HTR-8/SVneo (cell line): Measurements from ENCODE around the gene PCDHGA11.
"Not testable (repeated sequence)": the region's sequence is repeated elsewhere in the genome, so short reads cannot be mapped to it uniquely, and the experiment has no call there.

ENCODE experiments used
- DNase-seq: peaks from one replicate; pipeline ENCODE4 v3.0.0; 2011; ENCODE audit warnings: low spot score, mixed read lengths; ENCODE audit not compliant: insufficient read length
- FAIRE-seq: peaks from 2 replicates; lab custom pipeline; 2011; peaks lifted over from hg19 to GRCh38; lab: Jason Lieb, UNC

The PCDHGA11 gene

DNA sequence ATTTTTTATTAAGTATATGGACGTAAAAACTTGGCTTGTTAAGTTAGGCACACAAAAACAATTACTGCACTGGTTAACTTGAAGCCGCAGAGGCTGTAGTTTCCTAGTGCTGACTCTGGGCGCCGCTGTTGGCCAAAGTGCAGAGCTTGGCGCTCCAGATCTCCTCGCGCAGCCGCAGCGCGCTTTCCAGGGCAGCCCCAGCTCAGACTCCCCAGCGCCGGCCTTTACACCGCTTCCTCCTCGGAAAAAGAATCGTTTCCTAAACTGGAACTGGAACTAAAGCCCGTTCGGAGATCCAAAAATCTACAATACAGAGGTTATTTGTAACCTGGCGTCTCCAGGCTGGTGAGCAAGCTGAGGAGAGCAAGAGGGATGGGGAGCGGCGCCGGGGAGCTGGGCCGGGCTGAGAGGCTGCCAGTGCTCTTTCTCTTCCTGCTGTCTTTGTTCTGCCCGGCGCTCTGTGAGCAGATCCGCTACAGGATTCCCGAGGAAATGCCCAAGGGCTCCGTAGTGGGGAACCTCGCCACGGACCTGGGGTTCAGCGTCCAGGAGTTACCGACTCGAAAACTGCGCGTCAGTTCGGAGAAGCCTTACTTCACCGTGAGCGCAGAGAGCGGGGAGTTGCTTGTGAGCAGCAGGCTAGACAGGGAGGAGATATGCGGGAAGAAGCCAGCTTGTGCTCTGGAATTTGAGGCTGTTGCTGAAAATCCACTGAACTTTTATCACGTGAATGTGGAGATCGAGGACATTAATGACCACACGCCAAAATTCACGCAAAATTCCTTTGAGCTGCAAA is 22.9 kb upstream of the PCDHGA11 start, which contains the start of gene PCDHGB5:
PCDHGB5 (plus strand) TSS at position 192 of the 796 bp plus-strand sequence; CDS start at position 373, 181 bp downstream.
- FAIRE-seq: peak; percentile 76

DNA sequence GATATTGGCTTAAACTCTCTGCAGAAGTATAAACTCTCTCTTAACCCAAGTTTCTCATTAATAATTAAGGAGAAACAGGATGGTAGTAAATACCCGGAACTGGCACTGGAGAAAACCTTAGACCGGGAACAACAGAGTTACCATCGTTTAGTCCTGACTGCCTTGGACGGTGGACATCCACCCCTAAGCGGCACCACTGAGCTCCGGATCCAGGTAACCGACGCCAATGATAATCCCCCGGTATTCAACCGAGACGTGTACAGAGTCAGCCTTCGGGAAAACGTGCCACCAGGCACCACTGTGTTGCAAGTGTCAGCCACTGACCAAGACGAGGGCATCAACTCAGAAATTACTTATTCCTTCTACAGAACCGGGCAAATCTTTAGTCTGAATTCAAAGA is 22.2 kb upstream of the PCDHGA11 start:
- no peak for DNase-seq
- FAIRE-seq: no peak

More for the DNA sequence above, 22.9 kb upstream of the PCDHGA11 start, which contains the start of gene PCDHGB5:
- not testable (repeated sequence) for DNase-seq

DNA sequence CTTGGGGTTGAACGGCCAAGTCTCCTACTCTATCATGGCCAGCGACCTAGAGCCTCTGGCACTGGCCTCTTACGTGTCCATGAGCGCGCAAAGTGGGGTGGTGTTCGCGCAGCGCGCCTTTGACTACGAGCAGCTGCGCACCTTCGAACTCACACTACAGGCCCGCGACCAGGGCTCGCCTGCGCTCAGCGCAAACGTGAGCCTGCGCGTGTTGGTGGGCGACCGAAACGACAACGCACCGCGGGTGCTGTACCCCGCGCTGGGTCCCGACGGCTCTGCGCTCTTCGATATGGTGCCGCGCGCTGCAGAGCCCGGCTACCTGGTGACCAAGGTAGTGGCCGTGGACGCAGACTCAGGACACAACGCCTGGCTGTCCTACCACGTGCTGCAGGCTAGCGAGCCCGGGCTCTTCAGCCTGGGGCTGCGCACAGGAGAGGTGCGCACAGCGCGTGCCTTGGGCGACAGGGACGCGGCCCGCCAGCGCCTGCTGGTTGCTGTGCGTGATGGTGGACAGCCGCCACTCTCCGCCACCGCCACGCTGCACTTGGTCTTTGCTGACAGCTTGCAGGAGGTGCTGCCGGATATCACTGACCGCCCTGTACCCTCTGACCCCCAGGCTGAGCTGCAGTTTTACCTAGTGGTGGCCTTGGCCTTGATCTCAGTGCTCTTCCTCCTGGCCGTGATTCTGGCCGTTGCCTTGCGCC is 21.1 kb upstream of the PCDHGA11 start:
- no peak for FAIRE-seq

DNA sequence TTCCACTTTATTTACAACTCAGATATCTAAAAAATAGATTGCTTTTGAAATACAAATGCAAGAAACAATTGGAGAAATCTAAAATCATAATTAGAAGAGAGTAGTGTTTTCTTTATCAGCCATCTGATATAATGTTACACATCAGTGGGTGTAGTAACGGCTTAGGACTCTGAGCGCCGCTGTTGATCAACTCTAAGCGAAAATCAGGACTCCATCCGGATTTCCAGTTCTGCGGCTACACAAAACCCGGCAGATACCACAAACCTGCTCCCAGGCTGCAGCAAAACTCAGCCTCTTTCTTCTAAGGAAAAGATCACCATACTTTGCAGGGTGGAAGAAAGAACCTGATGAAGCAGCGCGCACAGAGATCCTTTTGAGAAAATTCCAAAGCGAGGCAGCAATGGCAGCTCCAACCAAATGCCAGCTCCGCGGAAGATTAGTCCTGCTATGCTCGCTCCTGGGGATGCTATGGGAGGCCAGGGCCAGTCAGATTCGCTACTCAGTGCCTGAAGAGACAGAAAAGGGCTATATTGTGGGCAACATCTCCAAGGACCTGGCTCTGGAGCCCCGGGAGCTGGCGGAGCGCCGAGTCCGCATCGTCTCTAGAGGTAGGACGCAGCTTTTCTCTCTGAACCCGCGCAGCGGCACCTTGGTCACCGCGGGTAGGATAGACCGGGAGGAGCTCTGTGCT is 18.2 kb upstream of the PCDHGA11 start, which contains the start of gene PCDHGA9:
PCDHGA9 (plus strand) TSS at position 226 of the 691 bp plus-strand sequence; CDS start at position 401, 175 bp downstream.
- FAIRE-seq: no peak
- DNase-seq: no peak

More for the DNA sequence above, 21.1 kb upstream of the PCDHGA11 start:
- DNase-seq: no peak

DNA sequence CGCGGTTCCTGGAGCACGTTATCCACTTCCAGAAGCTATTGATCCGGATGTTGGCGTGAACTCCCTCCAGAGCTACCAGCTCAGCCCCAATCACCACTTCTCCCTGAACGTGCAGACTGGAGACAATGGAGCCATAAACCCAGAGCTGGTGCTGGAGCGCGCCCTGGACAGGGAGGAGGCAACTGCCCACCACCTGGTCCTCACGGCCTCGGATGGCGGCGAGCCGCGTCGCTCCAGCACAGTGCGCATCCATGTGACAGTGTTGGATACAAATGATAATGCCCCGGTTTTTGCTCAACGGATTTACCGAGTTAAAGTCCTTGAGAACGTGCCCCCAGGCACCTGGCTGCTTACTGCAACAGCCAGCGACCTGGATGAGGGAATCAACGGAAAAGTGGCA is 17.5 kb upstream of the PCDHGA11 start:
- FAIRE-seq: no peak
- DNase-seq: no peak

DNA sequence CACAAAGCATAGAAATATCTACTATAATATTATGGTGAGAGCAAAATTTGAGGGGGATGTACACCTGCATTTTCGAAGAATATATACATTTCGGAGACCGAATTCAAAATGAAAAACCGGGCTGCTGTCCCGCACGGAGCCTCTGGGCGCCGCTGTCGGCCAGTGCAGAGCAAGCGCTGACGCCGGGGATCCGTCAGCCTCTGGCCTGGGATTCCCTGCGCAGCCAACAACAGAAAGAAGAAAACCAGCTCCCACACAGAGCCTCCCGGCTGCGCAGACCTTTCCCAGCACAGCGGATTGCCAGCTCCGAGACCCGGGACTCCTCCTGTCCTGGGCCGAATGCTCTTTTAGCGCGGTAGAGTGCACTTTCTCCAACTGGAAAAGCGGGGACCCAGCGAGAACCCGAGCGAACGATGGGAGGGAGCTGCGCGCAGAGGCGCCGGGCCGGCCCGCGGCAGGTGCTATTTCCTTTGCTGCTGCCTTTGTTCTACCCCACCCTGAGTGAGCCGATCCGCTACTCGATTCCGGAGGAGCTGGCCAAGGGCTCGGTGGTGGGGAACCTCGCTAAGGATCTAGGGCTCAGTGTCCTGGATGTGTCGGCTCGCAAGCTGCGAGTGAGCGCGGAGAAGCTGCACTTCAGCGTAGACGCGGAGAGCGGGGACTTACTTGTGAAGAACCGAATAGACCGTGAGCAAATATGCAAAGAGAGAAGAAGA is 12.9 kb upstream of the PCDHGA11 start, which contains the start of gene PCDHGB6:
PCDHGB6 (plus strand) TSS at position 232 of the 716 bp plus-strand sequence; CDS start at position 414, 182 bp downstream.
- FAIRE-seq: not testable (repeated sequence)

DNA sequence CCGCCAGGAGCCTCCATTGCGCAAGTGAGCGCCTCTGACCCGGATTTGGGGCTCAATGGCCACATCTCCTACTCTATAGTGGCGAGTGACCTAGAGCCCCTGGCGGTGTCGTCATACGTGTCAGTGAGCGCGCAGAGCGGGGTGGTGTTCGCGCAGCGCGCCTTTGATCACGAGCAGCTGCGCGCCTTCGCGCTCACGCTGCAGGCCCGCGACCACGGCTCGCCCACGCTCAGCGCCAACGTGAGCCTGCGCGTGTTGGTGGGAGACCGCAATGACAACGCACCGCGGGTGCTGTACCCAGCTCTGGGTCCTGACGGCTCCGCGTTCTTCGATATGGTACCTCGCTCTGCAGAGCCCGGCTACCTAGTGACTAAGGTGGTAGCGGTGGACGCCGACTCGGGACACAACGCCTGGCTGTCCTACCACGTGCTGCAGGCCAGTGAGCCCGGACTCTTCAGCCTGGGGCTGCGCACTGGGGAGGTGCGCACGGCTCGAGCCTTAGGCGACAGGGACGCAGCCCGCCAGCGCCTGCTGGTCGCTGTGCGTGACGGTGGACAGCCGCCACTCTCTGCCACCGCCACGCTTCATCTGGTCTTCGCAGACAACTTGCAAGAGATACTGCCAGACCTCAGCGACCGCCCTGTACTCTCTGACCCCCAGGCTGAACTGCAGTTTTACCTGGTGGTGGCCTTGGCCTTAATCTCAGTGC is 11.1 kb upstream of the PCDHGA11 start:
- FAIRE-seq (no peak), DNase-seq (no peak)

More for the DNA sequence above, 12.9 kb upstream of the PCDHGA11 start, which contains the start of gene PCDHGB6:
- not testable (repeated sequence) for DNase-seq

DNA sequence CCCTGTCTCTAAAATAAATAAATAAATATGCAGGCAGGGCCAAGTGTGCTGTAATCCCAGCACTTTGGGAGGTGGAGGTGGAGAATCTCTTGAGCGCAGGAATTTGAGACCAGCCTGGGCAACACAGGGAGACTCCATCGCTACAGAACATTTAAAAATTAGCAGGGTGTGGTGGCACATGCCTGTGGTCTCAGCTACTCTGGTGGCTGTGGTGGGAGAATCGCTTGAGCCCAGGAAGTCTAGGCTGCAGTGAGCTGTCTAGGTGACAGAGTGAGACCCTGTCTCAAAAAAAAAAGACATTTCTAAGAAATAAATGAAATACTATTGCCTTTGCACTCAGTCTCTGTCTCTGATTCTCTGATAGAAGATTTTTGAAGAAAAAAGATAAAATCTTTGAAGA is 9.3 kb upstream of the PCDHGA11 start:
- FAIRE-seq (no peak), DNase-seq (no peak)

DNA sequence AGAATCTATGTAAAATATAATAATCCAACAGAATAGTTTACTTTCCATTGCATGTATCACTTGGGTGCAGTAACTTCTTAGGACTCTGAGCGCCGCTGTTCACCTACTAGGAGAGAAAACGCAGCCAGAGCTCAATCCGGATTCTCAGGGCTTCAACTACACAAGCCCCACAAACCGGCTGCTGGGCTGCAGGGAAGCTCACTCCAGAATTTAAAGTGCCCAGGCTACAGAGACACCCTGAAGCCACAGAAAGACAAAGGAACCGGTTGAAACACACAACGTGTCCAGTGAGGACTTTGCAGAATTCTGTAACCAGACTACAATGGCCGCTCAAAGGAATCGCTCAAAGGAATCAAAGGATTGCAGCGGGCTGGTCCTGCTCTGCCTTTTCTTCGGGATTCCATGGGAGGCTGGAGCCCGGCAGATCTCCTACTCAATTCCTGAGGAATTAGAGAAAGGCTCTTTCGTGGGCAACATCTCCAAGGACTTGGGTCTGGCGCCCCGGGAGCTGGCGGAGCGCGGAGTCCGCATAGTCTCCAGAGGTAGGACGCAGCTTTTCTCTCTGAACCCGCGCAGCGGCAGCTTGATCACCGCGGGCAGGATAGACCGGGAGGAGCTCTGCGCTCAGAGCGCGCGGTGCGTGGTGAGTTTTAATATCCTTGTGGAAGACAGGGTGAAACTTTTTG is 7.9 kb upstream of the PCDHGA11 start, which contains the start of gene PCDHGA10:
PCDHGA10 (plus strand) TSS at position 134 of the 686 bp plus-strand sequence; CDS start at position 323, 189 bp downstream.
- DNase-seq (peak; percentile 48), FAIRE-seq (no peak)

DNA sequence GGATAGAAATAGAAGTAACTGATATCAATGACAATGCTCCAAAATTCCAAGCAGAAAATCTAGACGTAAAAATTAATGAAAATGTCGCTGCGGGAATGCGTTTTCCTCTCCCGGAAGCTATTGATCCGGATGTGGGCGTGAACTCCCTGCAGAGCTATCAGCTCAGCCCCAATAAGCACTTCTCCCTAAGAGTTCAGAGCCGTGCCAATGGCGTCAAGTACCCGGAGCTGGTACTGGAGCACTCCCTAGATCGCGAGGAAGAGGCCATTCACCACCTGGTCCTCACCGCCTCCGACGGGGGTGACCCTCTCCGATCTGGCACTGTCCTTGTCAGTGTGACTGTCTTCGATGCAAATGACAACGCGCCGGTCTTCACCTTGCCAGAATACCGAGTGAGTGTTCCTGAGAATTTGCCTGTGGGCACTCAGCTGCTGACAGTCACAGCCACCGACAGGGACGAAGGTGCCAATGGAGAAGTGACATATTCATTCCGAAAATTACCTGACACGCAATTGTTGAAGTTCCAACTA is 7.2 kb upstream of the PCDHGA11 start:
- DNase-seq (no peak), FAIRE-seq (no peak)

DNA sequence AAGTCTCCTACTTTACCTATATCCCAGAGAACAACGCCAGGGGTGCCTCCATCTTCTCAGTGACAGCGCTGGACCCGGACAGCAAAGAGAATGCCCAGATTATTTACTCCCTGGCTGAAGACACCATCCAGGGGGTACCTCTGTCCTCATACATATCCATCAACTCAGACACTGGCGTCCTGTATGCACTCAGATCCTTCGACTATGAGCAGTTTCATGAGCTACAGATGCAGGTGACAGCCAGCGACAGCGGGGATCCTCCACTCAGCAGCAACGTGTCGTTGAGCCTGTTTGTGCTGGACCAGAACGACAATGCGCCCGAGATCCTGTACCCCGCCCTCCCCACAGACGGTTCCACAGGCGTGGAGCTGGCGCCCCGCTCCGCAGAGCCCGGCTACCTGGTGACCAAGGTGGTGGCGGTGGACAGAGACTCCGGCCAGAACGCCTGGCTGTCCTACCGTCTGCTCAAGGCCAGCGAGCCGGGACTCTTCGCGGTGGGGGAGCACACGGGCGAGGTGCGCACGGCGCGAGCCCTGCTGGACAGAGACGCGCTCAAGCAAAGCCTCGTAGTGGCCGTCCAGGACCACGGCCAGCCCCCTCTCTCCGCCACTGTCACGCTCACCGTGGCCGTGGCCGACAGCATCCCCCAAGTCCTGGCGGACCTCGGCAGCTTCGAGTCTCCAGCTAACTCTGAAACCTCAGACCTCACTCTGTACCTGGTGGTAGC is 6.1 kb upstream of the PCDHGA11 start:
- FAIRE-seq, DNase-seq: not testable (repeated sequence)

DNA sequence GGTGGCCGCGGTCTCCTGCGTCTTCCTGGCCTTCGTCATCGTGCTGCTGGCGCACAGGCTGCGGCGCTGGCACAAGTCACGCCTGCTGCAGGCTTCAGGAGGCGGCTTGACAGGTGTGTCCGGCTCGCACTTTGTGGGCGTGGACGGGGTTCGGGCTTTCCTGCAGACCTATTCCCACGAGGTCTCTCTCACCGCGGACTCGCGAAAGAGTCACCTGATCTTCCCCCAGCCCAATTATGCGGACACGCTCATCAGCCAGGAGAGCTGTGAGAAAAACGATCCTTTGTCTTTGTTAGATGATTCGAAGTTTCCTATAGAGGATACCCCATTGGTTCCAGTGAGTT is 5.6 kb upstream of the PCDHGA11 start:
- not testable (repeated sequence) for FAIRE-seq

DNA sequence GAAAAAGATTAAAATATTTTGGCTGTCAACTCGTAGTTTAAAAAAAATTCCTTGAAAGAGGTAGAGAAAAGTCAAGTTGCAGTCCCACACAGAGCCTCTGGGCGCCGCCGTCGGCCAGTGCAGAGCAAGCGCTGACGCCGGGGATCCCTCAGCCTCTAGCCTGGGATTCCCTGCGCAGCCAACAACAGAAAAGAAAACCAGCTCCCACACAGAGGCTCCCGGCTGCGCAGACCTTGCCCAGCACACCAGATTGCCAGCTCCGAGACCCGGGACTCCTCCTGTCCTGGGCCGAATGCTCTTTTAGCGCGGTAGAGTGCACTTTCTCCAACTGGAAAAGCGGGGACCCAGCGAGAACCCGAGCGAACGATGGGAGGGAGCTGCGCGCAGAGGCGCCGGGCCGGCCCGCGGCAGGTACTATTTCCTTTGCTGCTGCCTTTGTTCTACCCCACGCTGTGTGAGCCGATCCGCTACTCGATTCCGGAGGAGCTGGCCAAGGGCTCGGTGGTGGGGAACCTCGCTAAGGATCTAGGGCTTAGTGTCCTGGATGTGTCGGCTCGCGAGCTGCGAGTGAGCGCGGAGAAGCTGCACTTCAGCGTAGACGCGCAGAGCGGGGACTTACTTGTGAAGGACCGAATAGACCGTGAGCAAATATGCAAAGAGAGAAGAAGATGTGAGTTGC is 3.2 kb upstream of the PCDHGA11 start, which contains the start of gene PCDHGB7:
PCDHGB7 (plus strand) TSS at position 184 of the 679 bp plus-strand sequence; CDS start at position 367, 183 bp downstream.
- DNase-seq, FAIRE-seq: not testable (repeated sequence)

More for the DNA sequence above, 5.6 kb upstream of the PCDHGA11 start:
- not testable (repeated sequence) for DNase-seq

DNA sequence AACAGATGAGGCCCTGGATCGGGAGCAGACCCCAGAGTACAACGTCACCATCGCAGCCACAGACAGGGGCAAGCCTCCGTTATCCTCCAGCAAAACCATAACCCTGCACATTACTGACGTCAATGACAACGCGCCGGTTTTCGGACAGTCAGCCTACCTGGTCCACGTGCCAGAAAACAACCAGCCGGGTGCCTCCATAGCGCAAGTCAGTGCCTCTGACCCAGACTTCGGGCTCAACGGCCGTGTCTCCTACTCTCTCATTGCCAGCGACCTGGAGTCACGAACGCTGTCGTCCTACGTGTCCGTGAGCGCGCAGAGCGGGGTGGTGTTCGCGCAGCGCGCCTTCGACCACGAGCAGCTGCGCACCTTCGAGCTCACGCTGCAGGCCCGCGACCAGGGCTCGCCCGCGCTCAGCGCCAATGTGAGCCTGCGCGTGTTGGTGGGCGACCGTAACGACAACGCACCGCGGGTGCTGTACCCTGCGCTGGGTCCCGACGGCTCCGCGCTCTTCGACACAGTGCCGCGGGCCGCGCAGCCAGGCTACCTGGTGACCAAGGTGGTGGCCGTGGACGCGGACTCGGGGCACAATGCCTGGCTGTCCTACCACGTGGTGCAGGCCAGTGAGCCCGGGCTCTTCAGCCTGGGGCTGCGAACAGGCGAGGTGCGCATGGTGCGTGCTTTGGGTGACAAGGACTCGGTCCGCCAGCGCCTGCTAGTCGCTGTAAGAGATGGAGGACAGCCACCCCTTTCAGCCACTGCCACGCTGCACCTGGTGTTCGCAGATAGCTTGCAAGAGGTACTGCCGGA is 1.6 kb upstream of the PCDHGA11 start:
- no peak for FAIRE-seq
- no peak for DNase-seq

DNA sequence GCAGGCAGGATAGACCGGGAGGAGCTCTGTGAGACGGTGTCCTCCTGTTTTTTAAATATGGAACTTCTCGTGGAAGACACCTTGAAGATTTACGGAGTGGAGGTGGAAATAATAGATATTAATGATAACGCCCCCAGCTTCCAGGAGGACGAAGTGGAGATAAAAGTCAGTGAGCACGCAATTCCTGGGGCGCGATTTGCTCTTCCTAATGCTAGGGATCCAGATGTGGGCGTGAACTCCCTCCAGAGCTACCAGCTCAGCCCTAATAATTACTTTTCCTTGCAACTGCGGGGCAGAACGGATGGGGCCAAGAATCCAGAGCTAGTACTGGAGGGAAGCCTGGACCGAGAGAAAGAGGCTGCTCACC is 621 bp downstream of the PCDHGA11 start:
- no peak for DNase-seq
- FAIRE-seq: no peak

DNA sequence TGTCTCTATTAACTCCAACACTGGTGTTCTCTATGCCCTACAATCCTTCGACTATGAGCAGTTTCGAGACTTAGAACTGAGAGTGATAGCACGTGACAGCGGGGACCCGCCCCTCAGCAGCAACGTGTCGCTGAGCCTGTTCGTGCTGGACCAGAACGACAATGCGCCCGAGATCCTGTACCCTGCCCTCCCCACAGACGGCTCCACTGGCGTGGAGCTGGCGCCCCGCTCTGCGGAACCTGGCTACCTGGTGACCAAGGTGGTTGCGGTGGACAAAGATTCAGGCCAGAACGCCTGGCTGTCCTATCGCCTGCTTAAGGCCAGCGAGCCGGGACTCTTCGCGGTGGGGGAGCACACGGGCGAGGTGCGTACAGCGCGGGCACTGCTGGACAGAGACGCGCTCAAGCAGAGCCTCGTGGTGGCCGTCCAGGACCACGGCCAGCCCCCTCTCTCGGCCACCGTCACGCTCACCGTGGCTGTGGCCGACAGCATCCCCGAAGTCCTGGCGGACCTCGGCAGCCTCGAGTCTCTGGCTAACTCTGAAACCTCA is 2.0 kb downstream of the PCDHGA11 start:
- FAIRE-seq (no peak), DNase-seq (no peak)
